Measurements from ENCODE around the gene DCST2.

DNA sequence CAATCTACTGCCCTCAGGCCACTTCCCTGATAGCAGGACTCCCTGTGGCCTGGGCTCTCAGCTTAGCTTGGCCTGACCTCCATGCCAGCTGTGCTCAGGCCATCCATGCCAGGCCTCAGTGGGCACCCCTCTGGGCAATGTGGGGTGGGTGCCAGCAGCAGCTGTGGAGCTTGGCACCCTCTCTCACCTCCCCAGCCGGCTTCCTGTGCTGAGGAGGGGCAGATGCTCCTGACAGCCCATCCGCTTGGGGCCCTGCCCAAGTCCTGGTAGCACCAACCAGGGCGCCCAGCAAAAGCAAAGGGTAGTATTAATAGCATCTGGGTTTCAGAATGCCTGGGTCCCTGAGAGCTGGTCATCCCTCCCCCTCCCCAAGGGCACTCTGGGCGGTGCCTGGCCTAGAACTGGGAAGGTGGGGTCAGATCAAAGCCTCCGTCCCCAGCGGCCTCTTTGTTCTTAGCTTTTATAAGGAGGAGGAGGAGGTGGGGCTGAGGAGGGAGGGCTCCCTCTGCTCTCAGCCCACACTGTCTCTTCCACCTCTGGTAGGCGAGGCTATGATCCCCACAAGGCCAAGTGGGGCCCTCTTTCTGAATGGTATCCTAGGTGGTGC lies 36.1 kb upstream of the DCST2 start:
- TF ChIP-seq, protein P1, sequence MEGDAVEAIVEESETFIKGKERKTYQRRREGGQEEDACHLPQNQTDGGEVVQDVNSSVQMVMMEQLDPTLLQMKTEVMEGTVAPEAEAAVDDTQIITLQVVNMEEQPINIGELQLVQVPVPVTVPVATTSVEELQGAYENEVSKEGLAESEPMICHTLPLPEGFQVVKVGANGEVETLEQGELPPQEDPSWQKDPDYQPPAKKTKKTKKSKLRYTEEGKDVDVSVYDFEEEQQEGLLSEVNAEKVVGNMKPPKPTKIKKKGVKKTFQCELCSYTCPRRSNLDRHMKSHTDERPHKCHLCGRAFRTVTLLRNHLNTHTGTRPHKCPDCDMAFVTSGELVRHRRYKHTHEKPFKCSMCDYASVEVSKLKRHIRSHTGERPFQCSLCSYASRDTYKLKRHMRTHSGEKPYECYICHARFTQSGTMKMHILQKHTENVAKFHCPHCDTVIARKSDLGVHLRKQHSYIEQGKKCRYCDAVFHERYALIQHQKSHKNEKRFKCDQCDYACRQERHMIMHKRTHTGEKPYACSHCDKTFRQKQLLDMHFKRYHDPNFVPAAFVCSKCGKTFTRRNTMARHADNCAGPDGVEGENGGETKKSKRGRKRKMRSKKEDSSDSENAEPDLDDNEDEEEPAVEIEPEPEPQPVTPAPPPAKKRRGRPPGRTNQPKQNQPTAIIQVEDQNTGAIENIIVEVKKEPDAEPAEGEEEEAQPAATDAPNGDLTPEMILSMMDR (IDR thresholded peaks at IDR 0.05): no peak
- no peak for TF ChIP-seq POLR2AphosphoS5 (IDR thresholded peaks at IDR 0.05)

Measured in sigmoid colon (tissue), 4 donors.